Caki2 (cell line): Measurements from ENCODE around the gene HYPK. TPM values are rescaled to one million over a fixed set of nuclear protein-coding genes. Genes with fewer than 3 reads are reported as not detected.
"Not testable (repeated sequence)": the region's sequence is repeated elsewhere in the genome, so short reads cannot be mapped to it uniquely, and the experiment has no call there.

Experiments used
- DNase-seq: peaks from one replicate; pipeline ENCODE4 v3.0.0-alpha.2; 2015; ENCODE audit warnings: low read depth
- in situ Hi-C: cut with HindIII; loops from 2 replicates; pipeline ENCODE4 v1.10.0; 2016; ENCODE audit warnings: low sequenced_read_pairs, low pct_unique_long_range_greater_than_20kb, mixed read lengths
- total RNA-seq: library from RNA; depleted of rRNA; stranded (reverse); fragments of >200 nt; shearing (Covaris generic); gene quantifications from 2 replicates; pipeline ENCODE4 v1.2.3, GENCODE V29; 2014; ENCODE audit warnings: low replicate concordance; rRNA removed

Gene HYPK
- total RNA-seq, 1 experiment from 2014 or later = 3.8 TPM

DNA sequence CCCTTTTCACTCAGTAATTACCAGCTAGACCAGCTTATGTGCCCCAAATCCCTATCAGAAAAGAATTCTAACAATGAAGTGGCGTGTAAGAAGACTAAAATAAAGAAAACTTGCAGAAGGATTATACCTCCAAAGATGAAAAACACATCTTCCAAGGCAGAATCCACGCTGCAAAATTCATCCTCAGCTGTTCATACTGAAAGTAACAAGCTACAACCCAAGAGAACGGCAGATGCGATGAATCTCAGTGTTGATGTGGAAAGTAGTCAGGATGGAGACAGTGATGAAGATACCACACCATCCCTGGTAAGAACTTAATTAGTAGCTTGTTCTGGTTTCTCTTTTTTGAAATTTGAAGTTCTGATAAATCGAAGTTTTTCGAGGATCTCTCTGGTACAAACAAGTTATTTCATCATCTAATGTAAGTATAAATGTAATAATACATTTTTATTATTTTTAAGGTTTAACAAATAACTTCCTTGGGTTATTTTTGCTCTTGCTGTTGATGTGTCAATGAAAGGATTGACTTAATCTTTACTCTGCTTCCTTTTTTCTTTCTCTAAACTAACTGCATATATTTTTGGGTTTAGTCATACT is 27.8 kb downstream of the HYPK start:
- no peak for DNase-seq
- in situ Hi-C loops = no loop called here

DNA sequence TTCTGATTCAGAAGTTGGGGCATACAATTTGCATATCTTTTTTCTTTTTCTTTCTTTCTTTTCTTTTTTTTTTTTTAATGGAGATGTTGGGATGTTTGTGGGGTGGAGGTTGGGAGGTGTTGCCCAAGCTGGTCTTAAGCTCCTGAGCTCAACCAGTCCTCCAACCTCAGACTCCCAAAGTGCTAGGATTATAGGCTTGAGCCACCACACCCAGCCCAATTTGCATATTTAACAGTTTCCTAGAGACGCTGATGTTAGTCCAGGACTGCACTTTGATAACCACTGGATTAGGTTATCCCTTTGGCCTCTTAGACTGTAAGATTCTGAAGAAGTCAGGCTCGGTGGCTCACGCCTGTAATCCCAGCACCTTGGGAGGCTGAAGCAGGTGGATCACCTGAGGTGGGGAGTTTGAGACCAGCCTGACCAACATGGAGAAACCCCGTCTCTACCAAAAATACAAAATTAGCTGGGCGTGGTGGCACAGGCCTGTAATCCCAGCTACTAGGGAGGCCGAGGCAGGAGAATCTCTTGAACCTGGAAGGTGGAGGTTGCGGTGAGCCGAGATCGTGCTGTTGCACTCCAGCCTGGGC is 29.6 kb downstream of the HYPK start:
- in situ Hi-C loops = not testable (repeated sequence)

DNA sequence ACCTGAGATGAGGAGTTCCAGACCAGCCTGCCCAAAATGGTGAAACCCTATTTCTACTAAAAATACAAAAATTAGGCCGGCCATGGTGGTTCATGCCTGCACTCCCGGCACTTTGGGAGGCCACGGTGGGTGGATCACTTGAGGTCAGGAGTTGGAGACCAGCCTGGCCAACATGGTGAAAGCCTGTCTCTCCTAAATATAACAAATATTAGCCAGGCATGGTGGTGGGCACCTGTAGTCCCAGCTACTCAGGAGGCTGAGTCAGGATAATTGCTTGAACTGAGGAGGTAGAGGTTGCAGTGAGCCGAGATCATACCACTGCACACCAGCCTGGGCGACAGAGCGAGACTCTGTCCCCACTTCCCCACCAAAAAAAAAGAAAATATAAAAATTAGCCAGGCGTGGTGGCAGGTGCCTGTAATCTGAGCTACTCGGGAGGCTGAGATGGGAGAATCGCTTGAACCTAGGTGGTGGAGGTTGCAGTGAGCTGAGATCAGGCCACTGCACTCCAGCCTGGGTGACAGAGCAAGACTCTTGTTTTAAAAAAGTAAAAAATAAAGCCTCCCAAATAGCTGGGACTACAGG is 30.4 kb downstream of the HYPK start:
- DNase-seq, in situ Hi-C loops: not testable (repeated sequence)

More for the DNA sequence above, 29.6 kb downstream of the HYPK start:
- not testable (repeated sequence) for DNase-seq

DNA sequence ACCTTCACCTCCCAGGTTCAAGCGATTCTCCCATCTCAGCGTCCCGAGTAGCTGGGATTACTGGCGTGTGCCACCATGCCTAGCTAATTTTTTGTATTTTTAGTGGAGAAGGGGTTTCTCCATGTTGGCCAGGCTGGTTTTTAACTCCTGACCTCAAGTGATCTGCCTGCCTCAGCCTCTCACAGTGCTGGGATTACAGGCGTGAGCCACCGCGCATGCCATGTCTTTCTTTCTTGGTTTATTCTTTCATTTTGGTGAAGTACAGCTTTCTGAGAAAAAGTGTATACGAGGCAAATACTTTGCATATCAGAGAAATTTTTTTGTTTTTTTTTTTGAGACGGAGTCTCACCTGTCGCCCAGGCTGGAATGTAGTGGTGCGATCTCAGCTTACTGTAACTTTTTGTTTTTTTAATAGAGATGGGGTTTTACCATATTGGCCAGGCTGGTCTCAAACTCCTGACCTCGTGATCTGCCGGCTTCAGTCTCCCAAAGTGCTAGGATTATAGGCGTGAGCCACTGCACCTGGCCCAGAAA is 31.2 kb downstream of the HYPK start:
- in situ Hi-C loops, DNase-seq: not testable (repeated sequence)

DNA sequence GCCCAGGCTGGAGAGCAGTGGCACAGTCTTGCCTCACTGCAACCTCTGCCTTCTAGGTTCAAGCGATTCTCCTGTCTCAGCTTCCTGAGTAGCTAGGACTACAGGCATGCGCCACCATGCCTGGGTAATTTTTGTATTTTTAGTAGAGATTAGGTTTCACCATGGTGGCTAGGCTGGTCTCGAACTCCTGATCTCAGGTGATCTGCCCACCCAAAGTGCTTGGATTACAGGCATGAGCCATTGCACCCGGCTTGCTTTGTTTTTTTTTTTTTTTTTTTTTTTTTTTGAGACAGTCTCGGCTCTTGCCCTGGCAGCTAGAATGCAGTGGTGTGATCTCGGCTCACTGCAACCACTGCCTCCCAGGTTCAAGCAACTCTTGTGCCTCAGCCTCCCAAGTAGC is 32.1 kb downstream of the HYPK start:
- in situ Hi-C loops, DNase-seq: not testable (repeated sequence)

DNA sequence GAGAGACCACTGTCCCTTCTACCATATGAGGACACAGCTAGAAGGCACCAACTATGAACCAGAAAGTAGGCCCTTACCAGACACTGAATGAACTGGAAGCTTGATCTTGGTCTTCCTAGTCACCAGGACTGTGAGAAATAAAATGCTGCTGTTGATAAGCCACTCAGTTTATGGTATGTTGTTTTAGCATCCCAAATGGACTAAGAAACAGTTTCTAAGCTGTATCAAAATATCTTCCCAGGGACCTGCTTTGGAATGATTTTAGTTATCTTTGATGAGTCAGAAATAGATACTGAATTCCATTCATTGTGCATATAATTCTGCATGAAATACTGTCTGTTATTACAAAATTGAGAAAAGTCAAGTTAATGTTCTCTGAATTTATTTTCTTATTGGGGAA is 45.0 kb downstream of the HYPK start:
- DNase-seq = no peak
- in situ Hi-C loops = no loop called here

DNA sequence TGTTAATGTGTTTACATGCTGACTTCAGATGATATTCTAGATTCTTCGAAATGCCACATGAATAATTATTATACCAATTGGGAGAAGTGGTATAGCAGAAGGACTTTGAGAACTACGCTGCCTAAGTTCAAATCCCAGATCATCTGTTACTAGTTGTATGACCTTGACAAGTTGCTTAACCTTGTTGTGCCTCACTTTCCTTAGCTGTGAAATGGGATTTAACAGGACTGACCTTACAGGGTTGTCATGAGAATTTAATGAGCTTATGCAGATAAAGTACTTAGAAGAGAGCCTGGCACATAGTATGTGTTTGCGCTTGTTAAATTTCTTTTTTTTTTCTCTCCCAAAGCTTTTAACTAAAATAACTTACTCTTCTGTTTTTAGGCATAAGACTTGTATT is 50.9 kb downstream of the HYPK start:
- DNase-seq = no peak
- in situ Hi-C loops = no loop called here

DNA sequence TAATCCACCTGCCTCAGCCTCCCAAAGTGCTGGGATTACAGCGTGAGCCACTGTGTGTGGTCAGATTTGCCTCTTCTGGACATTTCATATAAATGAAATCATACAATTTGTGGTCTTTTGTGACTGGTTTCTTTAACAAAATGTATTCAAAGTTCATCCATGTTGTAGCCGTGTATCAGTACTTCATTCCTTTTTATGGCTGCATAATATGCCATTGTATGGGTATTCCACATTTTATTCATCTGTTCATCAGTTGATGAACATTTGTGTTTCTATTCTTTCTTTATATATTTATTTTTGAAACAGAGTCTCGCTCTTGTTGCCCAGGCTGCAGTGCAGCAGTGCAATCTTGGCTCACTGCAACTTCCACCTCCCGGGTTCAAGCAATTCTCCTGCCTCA is 52.2 kb downstream of the HYPK start:
- in situ Hi-C loops = no loop called here

More for the DNA sequence above, 52.2 kb downstream of the HYPK start:
- DNase-seq = no peak

Other genes with a start within 250 kb of the HYPK start
- gene PPIP5K1, start 210.4 kb upstream of the HYPK start, total RNA-seq = 4.5 and 17.6 TPM in 2 replicates
- gene CKMT1B, start 206.6 kb upstream of the HYPK start, total RNA-seq = 12.5 TPM in 1 of 2 replicates, not detected in the other
- gene STRC, start 181.8 kb upstream of the HYPK start, total RNA-seq = not detected in 2 replicates
- gene CATSPER2, start 151.8 kb upstream of the HYPK start, total RNA-seq = 0.37 and 5.8 TPM in 2 replicates
- 0.78 TPM in 1 of 2 replicates, not detected in the other for gene CKMT1A, start 106.7 kb upstream of the HYPK start, total RNA-seq
- gene PDIA3, start 54.2 kb upstream of the HYPK start, total RNA-seq = 180 and 200 TPM in 2 replicates
- gene ELL3, start 23.6 kb upstream of the HYPK start, total RNA-seq = 8.1 and 11.6 TPM in 2 replicates
- gene SERF2, start 8.3 kb upstream of the HYPK start, total RNA-seq = 1,425 and 1,758 TPM in 2 replicates
- not detected in 2 replicates for gene SERINC4, start 379 bp upstream of the HYPK start, total RNA-seq
- gene MFAP1, start 24.1 kb downstream of the HYPK start, total RNA-seq = 5.3 and 9.5 TPM in 2 replicates
- 26.6 and 29.6 TPM in 2 replicates for gene WDR76, start 26.4 kb downstream of the HYPK start, total RNA-seq